HepG2 (cell line): ENCODE results near the gene RB1. TPM values are rescaled to one million over a fixed set of nuclear protein-coding genes. Genes with fewer than 3 reads are reported as not detected.

Experiments used
- ATAC-seq: fragments of 200-7000 bp; cut with Tn5 transposase; 3 replicates; pipeline ENCODE4 v1.9.1; 2020; ENCODE audit warnings: mild to moderate bottlenecking, moderate library complexity
- BruUV-seq: library from RNA; stranded (reverse); fragments of 400-500 nt; replicated peaks from 2 replicates; lab custom pipeline; 2021; lab: Mats Ljungman, UMichigan
- CTCF ChIA-PET: fragments of 300-600 bp; formaldehyde crosslinking; extraction: SDS; loops from one replicate; lab custom pipeline; 2021; ENCODE audit warnings: low total read pairs, inconsistent platforms, low intra/inter-chr PET ratio; lab: Yijun Ruan, JAX
- POLR2A ChIA-PET: fragments of 350-600 bp; sonication (Branson Sonifier 250); formaldehyde crosslinking; loops from one replicate; lab custom pipeline; 2020; ENCODE audit warnings: antibody characterized with exemption, inconsistent platforms; lab: Yijun Ruan, JAX
- DNase-seq: peaks from one replicate; pipeline ENCODE4 v3.0.0-alpha.2; 2015; ENCODE audit warnings: low spot score
- FAIRE-seq: peaks from 3 replicates; lab custom pipeline; 2011; peaks lifted over from hg19 to GRCh38; lab: Jason Lieb, UNC
- H2AFZ ChIP-seq: one replicate; pipeline ENCODE4 v1.6.1; 2011; ENCODE audit warnings: low read length, inconsistent platforms
- H3K27ac ChIP-seq: fragments of 300-600 bp; 3 replicates; pipeline ENCODE4 v1.8.0; 2011; ENCODE audit warnings: mixed run types, mild to moderate bottlenecking, mixed read lengths, low read length, inconsistent platforms; ENCODE audit not compliant: insufficient read depth; ENCODE audit errors: extremely low read length
- H3K27me3 ChIP-seq, 2 experiments: fragments of 200-600 bp in 1 of 2; 2 replicates in 1 of 2; 3 replicates in 1 of 2; pipeline versions ENCODE4 v1.6.0 to v1.8.0; 2011; ENCODE audit warnings: low read length in 2 of 2, mild to moderate bottlenecking in 2 of 2, moderate library complexity in 2 of 2, inconsistent platforms in 1 of 2; ENCODE audit not compliant: insufficient read depth in 2 of 2, control insufficient read depth in 1 of 2
- H3K36me3 ChIP-seq, 2 experiments: fragments of 200-600 bp in 1 of 2; replicated peaks in 1 of 2; 2 replicates in 1 of 2; 3 replicates in 1 of 2; pipeline versions ENCODE4 v1.5.1 to v1.8.0; 2011; ENCODE audit warnings: low read length in 2 of 2, inconsistent platforms in 1 of 2; ENCODE audit not compliant: insufficient read depth in 2 of 2, control insufficient read depth in 1 of 2
- H3K4me1 ChIP-seq: 2 replicates; pipeline ENCODE4 v1.5.1; 2012; ENCODE audit warnings: low read length, inconsistent platforms; ENCODE audit not compliant: insufficient read depth
- H3K4me2 ChIP-seq: 2 replicates; pipeline ENCODE4 v1.6.0; 2011; ENCODE audit warnings: low read depth, low read length, inconsistent platforms
- H3K4me3 ChIP-seq, 3 experiments: fragments of 200-600 bp in 1 of 3; sonication (generic), shearing (Covaris generic) in 1 of 3; replicated peaks in 1 of 3; 2 replicates each; pipeline ENCODE4 v1.5.1; 2011 to 2016; ENCODE audit warnings: low read length in 3 of 3, inconsistent platforms in 2 of 3, low read depth in 2 of 3, mild to moderate bottlenecking in 2 of 3, control low read depth in 1 of 3, mixed read lengths in 1 of 3; ENCODE audit not compliant: insufficient read depth in 1 of 3
- H3K79me2 ChIP-seq: one replicate; pipeline ENCODE4 v1.6.1; 2011; ENCODE audit warnings: low read length, inconsistent platforms; ENCODE audit not compliant: insufficient read depth
- H3K9ac ChIP-seq: 2 replicates; pipeline ENCODE4 v1.6.0; 2011; ENCODE audit warnings: mild to moderate bottlenecking, low read depth, low read length, inconsistent platforms; ENCODE audit not compliant: insufficient read depth
- H3K9me3 ChIP-seq: 2 replicates; pipeline ENCODE4 v1.5.1; 2012; ENCODE audit warnings: mild to moderate bottlenecking, low read length
- H4K20me1 ChIP-seq: 2 replicates; pipeline ENCODE4 v1.6.0; 2011; ENCODE audit warnings: inconsistent platforms, mild to moderate bottlenecking, low read length, moderate library complexity; ENCODE audit not compliant: insufficient read depth
- AKNA ChIP-seq: sonication (generic); formaldehyde crosslinking; IDR thresholded peaks from 2 replicates; pipeline ENCODE4 v1.4.0; 2020; ENCODE audit warnings: missing genetic modification reagents, borderline replicate concordance
- ARID3A ChIP-seq: IDR thresholded peaks from 2 replicates; pipeline ENCODE4 v1.6.1; 2012; ENCODE audit warnings: low read depth, low read length, improper control_type of control experiment
- CENPBD1 ChIP-seq: sonication (generic); formaldehyde crosslinking; IDR thresholded peaks from 2 replicates; pipeline ENCODE4 v1.8.0; 2022; ENCODE audit warnings: missing genetic modification reagents, low read depth, mild to moderate bottlenecking, borderline replicate concordance
- FOXP1 ChIP-seq, 2 experiments: fragments of 450-650 bp in 1 of 2; IDR thresholded peaks; 2 replicates each; pipeline ENCODE4 v1.6.1; 2017 to 2018; ENCODE audit warnings: antibody characterized with exemption in 1 of 2
- ISX ChIP-seq: sonication (generic); formaldehyde crosslinking; conservative IDR thresholded peaks from 2 replicates; pipeline ENCODE4 v1.5.0; 2020; ENCODE audit warnings: missing genetic modification reagents
- NFIC ChIP-seq: IDR thresholded peaks from 2 replicates; pipeline ENCODE4 v1.6.1; 2012; ENCODE audit warnings: mild to moderate bottlenecking, low read length, inconsistent platforms
- PATZ1 ChIP-seq: sonication (generic); formaldehyde crosslinking; IDR thresholded peaks from 2 replicates; pipeline ENCODE4 v1.4.0; 2020; ENCODE audit warnings: missing genetic modification reagents
- PHF8 ChIP-seq: sonication (generic); formaldehyde crosslinking; IDR thresholded peaks from 2 replicates; pipeline ENCODE4 v1.5.0; 2020; ENCODE audit warnings: missing genetic modification reagents
- SATB2 ChIP-seq: sonication (generic); formaldehyde crosslinking; IDR thresholded peaks from 2 replicates; pipeline ENCODE4 v1.5.0; 2020; ENCODE audit warnings: missing genetic modification reagents
- TERF1 ChIP-seq: sonication (generic); formaldehyde crosslinking; IDR thresholded peaks from 2 replicates; pipeline ENCODE4 v1.8.0; 2022; ENCODE audit warnings: mild to moderate bottlenecking, missing genetic modification reagents, moderate library complexity
- ZMAT3 ChIP-seq: sonication (generic); formaldehyde crosslinking; conservative IDR thresholded peaks from 2 replicates; pipeline ENCODE4 v1.7.0; 2021; ENCODE audit warnings: missing genetic modification reagents
- ZSCAN30 ChIP-seq: sonication (generic); formaldehyde crosslinking; IDR thresholded peaks from 2 replicates; pipeline ENCODE4 v1.5.0; 2020; ENCODE audit warnings: mild to moderate bottlenecking, missing genetic modification reagents
- WGBS: methylation state at CpG from one replicate; pipeline ENCODE4 v1.1.6; 2017; ENCODE audit warnings: low lambda C conversion rate; 5-methylcytosine and 5-hydroxymethylcytosine counted together
- in situ Hi-C: cut with HindIII; loops from 2 replicates; pipeline ENCODE4 v1.10.0; 2017; ENCODE audit warnings: low pct_unique_long_range_greater_than_20kb; ENCODE audit not compliant: extremely low pct_ligation_motif_present
- intact Hi-C: fragments of 100-400 bp; cut with micrococcal nuclease; formaldehyde crosslinking; loops from one replicate; pipeline ENCODE4 v1.10.0; 2022; ENCODE audit not compliant: unreplicated experiment
- polyA plus RNA-seq, 8 experiments: library from polyadenylated mRNA; depleted of rRNA in 3 of 8; stranded (reverse) in 7 of 8; unstranded in 1 of 8; fragments of >200 nt; fragmentation: Illumina TruSeq in 4 of 8; extraction: Trizol in 4 of 8; gene quantifications; 2 replicates each; pipeline versions ENCODE4 v1.2.1 to v1.2.3, GENCODE V29; 2011 to 2016; ENCODE audit warnings: low read depth in 4 of 8, missing spikeins in 1 of 8, mixed read lengths in 1 of 8; ENCODE audit not compliant: insufficient read depth in 1 of 8
- total RNA-seq, 5 experiments: library from RNA; depleted of rRNA; stranded (reverse); fragments of >200 nt; fragmentation: Illumina TruSeq; extraction: Trizol; gene quantifications; 2 replicates each; pipeline ENCODE4 v1.2.3, GENCODE V29; 2016; ENCODE audit warnings: low read depth in 1 of 5

RB1 gene
- total and polyA plus RNA-seq, 2 of the 13 experiments (the other 11 are each of a cell fraction or from before 2014, with no cell fraction given), result 15.6 to 23.7 TPM

- Histone ChIP-seq H3K79me2 (peaks cover 3% of the 10 kb centered on the region), H2AFZ (no peak overlapping the region), H3K4me2 (no peak overlapping the region), H3K27me3 (no peaks in the 10 kb centered on the region)
- no TSS peak for BruUV-seq
- ATAC-seq, result no peak
- TF ChIP-seq SATB2 (CRISPR knock-in tag), result no peak
- no peak for TF ChIP-seq ISX (CRISPR knock-in tag)
- no peak for TF ChIP-seq NFIC
- no peak for TF ChIP-seq PHF8 (CRISPR knock-in tag)
- TF ChIP-seq FOXP1 (IDR thresholded peaks at IDR 0.05), result no peak
- TF ChIP-seq FOXP1 (CRISPR knock-in tag; IDR thresholded peaks at IDR 0.05), result no peak
- TF ChIP-seq ZMAT3, result no peak
- no peak for TF ChIP-seq AKNA (CRISPR knock-in tag)
- no peak for TF ChIP-seq ARID3A
- TF ChIP-seq TERF1 (CRISPR knock-in tag), result no peak
- TF ChIP-seq PATZ1 (CRISPR knock-in tag), result no peak
- no peak for TF ChIP-seq CENPBD1
- no peak for TF ChIP-seq ZSCAN30 (CRISPR knock-in tag)
- TF ChIP-seq, all 625 proteins: peak for 0
- Histone ChIP-seq H3K36me3 (peaks cover 9 to 38% of the 10 kb centered on the region in 2 experiments), H3K4me3 (no peak overlapping the region), H4K20me1 (no peaks in the 10 kb centered on the region), H3K9me3 (no peaks in the 10 kb centered on the region), H3K4me1 (peaks cover 64% of the 10 kb centered on the region), H3K9ac (no peak overlapping the region), H3K27ac (no peak overlapping the region)
- ChIA-PET POLR2A (interaction anchor here (0.9 kb wide), 1 partner anchor 23 kb away, joined by 3 read pairs; no protein-coding TSS in a partner anchor), CTCF (no interaction called here)
- WGBS, result 96% methylated on average over 13 of the region's 13 CpGs
- intact Hi-C loops, result loop anchor here (5.0 kb wide), 1 partner anchor 52 kb away; no protein-coding TSS in a partner anchor
- in situ Hi-C loops, result no loop called here
- FAIRE-seq (no peak), DNase-seq (no peak)
These were observed 48.5 kb upstream of the RB1 start for GRCh38 chr13:48255090-48255489.
